HAP-1 (cell line): ENCODE data around the gene AGAP1.
"Not testable (repeated sequence)": the region's sequence is repeated elsewhere in the genome, so short reads cannot be mapped to it uniquely, and the experiment has no call there.

Source experiments
- DNase-seq, 2 experiments: peaks; one replicate each; pipeline ENCODE4 v3.0.0-alpha.2; 2016 to 2020; ENCODE audit warnings: low spot score in 2 of 2
- H3K27me3 ChIP-seq: fragments of 250-450 bp; sonication (Bioruptor Pico); 2 replicates; pipeline ENCODE4 v1.5.1; 2020; ENCODE audit warnings: low read depth, mild to moderate bottlenecking, moderate library complexity
- H3K36me3 ChIP-seq: fragments of 250-450 bp; sonication (Bioruptor Pico); replicated peaks from 2 replicates; pipeline ENCODE4 v1.5.1; 2020; ENCODE audit warnings: mild to moderate bottlenecking
- H3K4me1 ChIP-seq: fragments of 250-450 bp; sonication (Bioruptor Pico); 2 replicates; pipeline ENCODE4 v1.5.1; 2020; ENCODE audit warnings: mild to moderate bottlenecking
- H3K4me3 ChIP-seq: fragments of 250-450 bp; sonication (Bioruptor Pico); 2 replicates; pipeline ENCODE4 v1.5.1; 2020; ENCODE audit warnings: mild to moderate bottlenecking, moderate library complexity
- H3K9me3 ChIP-seq: fragments of 250-450 bp; sonication (Bioruptor Pico); 2 replicates; pipeline ENCODE4 v1.5.1; 2020; ENCODE audit warnings: mild to moderate bottlenecking, moderate library complexity
- in situ Hi-C: fragments of 300-500 bp; cut with MboI; formaldehyde crosslinking; loops from 3 replicates; pipeline ENCODE4 v1.14.3; 2020; ENCODE audit warnings: low sequenced_read_pairs, inconsistent platforms, mixed read lengths

The AGAP1 gene

DNA sequence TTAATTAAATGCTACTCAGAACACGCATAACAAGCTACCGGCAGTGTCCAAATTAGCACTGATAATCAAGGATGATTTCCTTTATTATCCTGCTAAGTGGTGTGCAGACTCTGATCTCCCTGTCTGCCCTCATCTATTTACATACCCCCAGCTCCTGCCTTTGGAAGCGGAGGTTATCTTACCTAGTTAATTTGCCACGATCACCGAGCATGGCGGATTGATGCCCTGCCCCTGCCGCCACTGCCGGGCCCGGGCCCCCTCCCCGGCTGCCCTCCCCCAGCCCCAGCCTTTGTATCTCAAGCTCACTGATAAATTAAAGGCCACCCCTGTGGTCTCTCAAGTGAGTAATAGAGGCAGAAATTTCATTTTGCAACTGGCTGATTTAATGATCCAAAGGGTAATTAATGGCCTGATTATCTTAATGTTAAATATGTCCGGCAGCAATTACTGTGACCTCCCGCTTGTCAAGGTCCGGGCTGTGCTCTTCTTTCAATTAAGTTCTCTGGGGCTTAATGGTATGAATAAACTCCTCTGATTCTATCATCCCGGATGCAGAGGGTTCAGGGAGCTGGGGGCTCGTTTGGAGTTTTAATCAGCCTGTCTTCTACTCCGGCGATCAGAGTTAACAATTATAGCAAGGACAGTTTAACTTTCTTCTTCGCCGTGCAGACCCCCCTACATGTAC is 560.9 kb downstream of the AGAP1 start:
- no peak for DNase-seq
- Histone ChIP-seq H3K4me1 (no peaks in the 10 kb centered on the region), H3K36me3 (no peaks in the 10 kb centered on the region), H3K27me3 (no peaks in the 10 kb centered on the region), H3K4me3 (no peak overlapping the region), H3K9me3 (no peaks in the 10 kb centered on the region)
- in situ Hi-C loops, result no loop called here

DNA sequence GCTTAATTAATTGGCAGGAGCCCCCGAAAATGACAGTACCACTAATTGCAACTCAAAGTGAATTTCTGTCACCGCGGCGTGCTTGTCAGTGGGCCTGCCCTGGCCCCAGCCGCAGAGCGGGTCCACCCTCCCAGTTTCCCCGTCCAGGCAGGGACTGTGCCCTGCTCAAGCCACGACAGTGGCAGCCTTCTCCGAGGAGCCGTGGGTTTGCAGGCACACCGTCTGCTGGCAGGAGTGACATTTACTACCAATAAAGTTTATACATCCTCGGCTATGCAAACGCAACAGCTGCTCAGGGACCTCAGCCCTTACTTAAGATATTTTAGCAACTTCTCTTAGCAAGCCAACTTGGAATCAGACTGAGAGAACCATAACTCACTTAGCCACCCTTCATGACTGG is 561.6 kb downstream of the AGAP1 start:
- H3K9me3 ChIP-seq, result no peaks in the 10 kb centered on the region
- no peak for DNase-seq
- H3K27me3 ChIP-seq, result no peaks in the 10 kb centered on the region
- no peaks in the 10 kb centered on the region for H3K4me1 ChIP-seq
- H3K36me3 ChIP-seq, result no peaks in the 10 kb centered on the region
- in situ Hi-C loops, result no loop called here
- H3K4me3 ChIP-seq, result no peak overlapping the region

DNA sequence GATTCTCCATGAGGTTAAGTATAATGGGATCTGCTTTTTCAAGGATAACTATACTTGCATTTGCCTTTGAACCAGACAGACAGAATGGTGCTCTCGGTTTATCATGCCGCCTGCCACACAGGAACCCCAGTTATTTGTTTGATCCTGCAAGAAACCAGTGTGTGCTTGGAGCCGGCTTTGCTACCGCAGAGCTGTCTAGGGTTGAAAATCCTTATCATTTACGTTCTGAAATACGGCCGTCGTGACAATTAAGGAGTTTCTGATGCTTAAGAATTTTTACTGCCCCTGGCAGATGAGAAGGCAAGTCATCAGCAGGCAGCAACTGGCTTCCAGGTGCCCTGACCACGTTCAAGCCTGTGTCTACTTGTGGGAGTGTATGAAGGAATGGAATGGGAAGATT is 562.3 kb downstream of the AGAP1 start:
- in situ Hi-C loops, result no loop called here
- Histone ChIP-seq H3K9me3 (no peaks in the 10 kb centered on the region), H3K4me1 (no peaks in the 10 kb centered on the region), H3K4me3 (no peak overlapping the region), H3K27me3 (no peaks in the 10 kb centered on the region), H3K36me3 (no peaks in the 10 kb centered on the region)
- no peak for DNase-seq

DNA sequence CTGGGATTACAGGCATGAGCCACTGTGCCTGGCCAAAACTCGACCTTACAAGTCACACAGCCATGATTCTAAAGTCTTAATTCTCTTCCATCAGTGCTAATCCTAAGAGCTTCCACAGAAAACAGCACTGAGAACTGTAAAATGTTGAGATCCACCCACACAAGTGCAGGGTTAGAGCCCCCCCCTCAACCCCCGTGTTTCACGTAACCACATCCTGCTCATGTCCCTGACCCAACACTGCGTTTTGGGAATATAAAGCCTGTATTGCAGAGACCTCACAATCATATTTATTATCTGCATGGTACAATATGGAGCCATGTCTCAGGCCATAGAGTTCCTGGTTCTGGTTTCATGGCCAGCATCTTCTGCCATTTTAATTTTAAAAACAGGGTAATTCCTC is 563.5 kb downstream of the AGAP1 start:
- no peaks in the 10 kb centered on the region for H3K9me3 ChIP-seq
- H3K4me1 ChIP-seq, result no peaks in the 10 kb centered on the region
- H3K4me3 ChIP-seq, result no peak overlapping the region
- H3K36me3 ChIP-seq, result no peaks in the 10 kb centered on the region
- no peak for DNase-seq
- in situ Hi-C loops, result no loop called here
- H3K27me3 ChIP-seq, result no peaks in the 10 kb centered on the region

DNA sequence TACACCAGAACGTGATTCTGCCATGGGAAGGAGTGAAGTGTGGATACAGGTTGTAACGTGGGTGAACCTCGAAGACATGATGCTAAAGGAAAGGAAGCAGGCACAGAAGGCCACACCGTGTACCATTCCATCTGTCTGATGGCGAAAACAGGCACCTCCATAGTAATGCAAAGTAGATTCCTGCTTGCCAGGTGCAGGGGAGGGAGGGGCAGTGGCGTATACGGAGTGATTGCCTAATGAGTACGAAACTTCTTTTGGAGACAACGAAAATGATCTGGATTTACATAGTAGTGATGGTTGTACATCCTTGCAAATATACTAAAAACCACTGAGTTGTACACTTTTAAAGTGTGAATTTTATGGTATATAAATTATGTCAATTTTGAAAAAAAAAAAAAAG is 567.7 kb downstream of the AGAP1 start:
- no peaks in the 10 kb centered on the region for H3K4me1 ChIP-seq
- H3K27me3 ChIP-seq, result no peaks in the 10 kb centered on the region
- no peaks in the 10 kb centered on the region for H3K36me3 ChIP-seq
- no peak overlapping the region for H3K4me3 ChIP-seq
- DNase-seq, result no peak
- no peaks in the 10 kb centered on the region for H3K9me3 ChIP-seq
- in situ Hi-C loops, result no loop called here

DNA sequence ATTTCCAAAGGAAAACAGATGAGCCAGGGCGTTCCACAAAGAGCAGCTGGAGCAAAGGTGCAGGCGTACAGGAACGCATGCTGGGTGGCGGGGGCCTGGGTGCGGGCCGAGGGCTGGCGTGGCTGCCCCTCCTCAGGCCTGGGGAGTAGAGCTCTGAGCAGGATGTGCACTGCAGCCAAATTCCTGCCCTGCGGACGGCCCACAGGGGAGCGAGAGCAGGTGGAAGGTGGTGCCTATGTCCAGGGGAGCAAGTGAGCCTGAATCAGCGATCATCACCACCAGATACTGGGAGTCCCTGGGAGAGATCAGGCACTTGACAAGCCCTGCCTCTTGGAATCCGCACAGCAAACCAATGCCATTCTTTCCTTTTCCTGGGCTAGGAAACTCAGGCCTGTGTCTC is 568.1 kb downstream of the AGAP1 start:
- in situ Hi-C loops, result no loop called here
- H3K9me3 ChIP-seq, result no peaks in the 10 kb centered on the region
- no peaks in the 10 kb centered on the region for H3K27me3 ChIP-seq
- no peaks in the 10 kb centered on the region for H3K4me1 ChIP-seq
- DNase-seq, result no peak
- no peaks in the 10 kb centered on the region for H3K36me3 ChIP-seq
- H3K4me3 ChIP-seq, result no peak overlapping the region

DNA sequence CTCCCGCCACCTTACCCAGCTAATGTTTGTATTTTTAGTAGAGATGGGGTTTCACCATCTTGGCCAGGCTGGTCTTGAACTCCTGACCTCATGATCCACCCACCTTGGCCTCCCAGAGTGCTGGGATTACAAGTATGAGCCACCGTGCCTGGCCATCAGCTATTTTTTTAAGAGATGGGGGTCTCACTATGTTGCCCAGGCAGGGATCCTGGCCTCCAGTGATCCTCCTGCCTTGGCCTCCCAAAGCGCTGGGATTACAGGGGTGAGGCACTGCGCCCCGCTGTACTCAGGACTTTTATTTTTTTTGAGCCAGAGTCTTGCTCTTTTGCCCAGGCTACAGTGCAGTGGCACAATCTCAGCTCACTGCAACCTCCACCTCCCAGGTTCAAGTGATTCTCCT is 569.0 kb downstream of the AGAP1 start:
- DNase-seq, H3K4me1 ChIP-seq, H3K27me3 ChIP-seq, H3K4me3 ChIP-seq, H3K36me3 ChIP-seq, in situ Hi-C loops, H3K9me3 ChIP-seq: not testable (repeated sequence)

DNA sequence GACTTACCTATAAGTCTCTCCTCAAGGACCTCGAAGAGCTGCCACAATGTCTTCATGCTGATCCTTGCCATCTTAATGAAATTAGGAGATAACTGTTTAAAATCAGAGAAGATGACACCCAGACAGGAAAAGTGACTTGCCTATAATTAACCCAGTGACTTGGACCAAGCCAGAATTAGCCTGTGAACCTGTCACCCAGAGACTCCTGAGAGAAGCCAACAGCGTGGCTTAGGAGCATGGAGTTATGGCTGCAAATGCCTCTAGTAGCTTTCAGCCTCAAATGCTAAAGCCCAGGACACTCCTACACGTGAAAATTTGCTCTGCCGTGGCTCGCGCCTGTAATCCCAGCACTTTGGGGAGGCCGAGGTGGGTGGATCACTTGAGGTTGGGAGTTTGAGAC is 570.2 kb downstream of the AGAP1 start:
- in situ Hi-C loops, result no loop called here

DNA sequence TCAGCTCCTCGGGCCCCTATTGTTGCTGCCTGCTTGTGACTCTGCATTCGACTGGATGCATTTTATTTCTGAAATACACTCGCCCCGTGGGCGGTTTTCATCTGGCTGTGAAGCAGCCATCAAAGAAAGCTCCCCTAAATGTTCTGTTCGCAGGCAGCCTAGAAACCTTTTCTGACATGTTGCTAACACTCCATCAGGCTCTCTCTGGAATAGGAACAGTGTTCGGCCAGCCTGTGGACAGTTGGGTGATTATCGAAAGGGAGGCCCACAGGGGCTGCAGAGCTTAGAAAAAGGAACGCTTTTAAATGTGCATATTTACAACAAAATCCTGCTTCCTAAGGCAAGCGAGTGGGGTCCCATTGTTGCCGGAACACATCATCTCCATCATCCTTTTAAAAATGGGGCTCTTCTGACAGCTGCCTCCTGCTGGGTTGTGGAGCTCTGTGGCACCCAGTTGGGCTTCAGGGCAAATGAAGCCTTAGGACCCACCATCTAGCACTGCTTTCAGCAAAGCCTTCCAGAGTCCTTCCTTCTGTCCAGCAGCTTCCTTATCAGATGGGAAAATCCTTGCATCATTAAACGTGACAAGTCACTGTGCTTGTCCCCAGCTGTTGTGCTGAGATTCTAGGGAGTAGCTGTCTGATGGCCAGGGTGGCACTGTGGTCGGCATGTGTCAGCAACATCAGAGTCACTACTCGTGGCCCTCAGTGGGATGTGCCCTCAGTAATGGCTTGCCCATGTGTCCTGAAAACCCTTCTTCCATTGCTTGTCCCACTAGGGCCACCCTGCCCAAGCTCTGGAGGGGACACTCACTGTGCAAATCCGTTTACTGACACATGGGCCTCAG is 571.7 kb downstream of the AGAP1 start:
- no peaks in the 10 kb centered on the region for H3K9me3 ChIP-seq
- in situ Hi-C loops, result no loop called here
- no peaks in the 10 kb centered on the region for H3K27me3 ChIP-seq
- H3K36me3 ChIP-seq, result no peaks in the 10 kb centered on the region
- no peak overlapping the region for H3K4me3 ChIP-seq
- H3K4me1 ChIP-seq, result no peaks in the 10 kb centered on the region
- no peak for DNase-seq

More for the DNA sequence above, 570.2 kb downstream of the AGAP1 start:
- no peak for DNase-seq
- H3K4me1 ChIP-seq, result no peaks in the 10 kb centered on the region
- no peaks in the 10 kb centered on the region for H3K9me3 ChIP-seq
- H3K27me3 ChIP-seq, result no peaks in the 10 kb centered on the region
- no peaks in the 10 kb centered on the region for H3K36me3 ChIP-seq
- no peak overlapping the region for H3K4me3 ChIP-seq

DNA sequence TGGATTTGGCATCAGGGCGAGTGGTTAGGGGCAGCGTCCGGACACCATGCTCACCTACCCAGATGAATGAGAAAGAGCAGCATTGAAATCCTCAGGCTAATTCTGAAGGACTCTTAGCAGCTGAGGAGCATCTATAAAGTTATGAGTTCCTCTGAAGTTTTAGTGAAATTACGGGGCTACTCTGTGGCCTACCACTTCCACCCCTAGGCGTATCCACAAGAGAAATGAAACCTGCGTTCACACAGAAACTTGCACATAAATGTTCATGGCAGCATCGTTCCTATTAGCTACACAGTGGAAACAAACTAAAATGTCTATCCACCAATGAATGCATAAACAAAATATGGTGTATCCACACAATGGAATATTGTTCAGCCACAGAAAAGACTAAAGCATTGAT is 576.4 kb downstream of the AGAP1 start:
- Histone ChIP-seq H3K9me3 (no peaks in the 10 kb centered on the region), H3K36me3 (no peaks in the 10 kb centered on the region), H3K4me3 (no peak overlapping the region), H3K4me1 (no peaks in the 10 kb centered on the region), H3K27me3 (no peaks in the 10 kb centered on the region)
- no peak for DNase-seq
- in situ Hi-C loops, result no loop called here

DNA sequence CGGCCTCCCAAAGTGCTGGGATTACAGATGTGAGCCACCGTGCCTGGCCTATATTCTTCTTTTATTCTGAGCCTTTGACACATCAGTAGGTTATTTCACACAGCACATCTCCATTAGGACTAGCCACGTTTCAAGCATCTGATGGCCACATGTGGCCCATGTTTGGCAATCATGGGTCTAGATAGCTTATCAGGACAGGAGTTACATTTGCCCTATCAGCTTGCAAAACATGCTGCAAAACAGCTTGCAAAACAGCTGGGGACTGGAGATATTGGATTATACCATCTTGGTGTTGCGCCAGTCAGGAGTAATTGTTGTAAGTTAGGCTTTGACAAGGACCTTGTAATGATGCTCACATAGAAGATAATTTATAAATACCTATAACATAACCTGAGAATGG is 579.4 kb downstream of the AGAP1 start:
- in situ Hi-C loops, result no loop called here
- no peaks in the 10 kb centered on the region for H3K27me3 ChIP-seq
- DNase-seq, result no peak
- H3K9me3 ChIP-seq, result no peaks in the 10 kb centered on the region
- H3K36me3 ChIP-seq, result no peaks in the 10 kb centered on the region
- no peak overlapping the region for H3K4me3 ChIP-seq
- no peaks in the 10 kb centered on the region for H3K4me1 ChIP-seq

DNA sequence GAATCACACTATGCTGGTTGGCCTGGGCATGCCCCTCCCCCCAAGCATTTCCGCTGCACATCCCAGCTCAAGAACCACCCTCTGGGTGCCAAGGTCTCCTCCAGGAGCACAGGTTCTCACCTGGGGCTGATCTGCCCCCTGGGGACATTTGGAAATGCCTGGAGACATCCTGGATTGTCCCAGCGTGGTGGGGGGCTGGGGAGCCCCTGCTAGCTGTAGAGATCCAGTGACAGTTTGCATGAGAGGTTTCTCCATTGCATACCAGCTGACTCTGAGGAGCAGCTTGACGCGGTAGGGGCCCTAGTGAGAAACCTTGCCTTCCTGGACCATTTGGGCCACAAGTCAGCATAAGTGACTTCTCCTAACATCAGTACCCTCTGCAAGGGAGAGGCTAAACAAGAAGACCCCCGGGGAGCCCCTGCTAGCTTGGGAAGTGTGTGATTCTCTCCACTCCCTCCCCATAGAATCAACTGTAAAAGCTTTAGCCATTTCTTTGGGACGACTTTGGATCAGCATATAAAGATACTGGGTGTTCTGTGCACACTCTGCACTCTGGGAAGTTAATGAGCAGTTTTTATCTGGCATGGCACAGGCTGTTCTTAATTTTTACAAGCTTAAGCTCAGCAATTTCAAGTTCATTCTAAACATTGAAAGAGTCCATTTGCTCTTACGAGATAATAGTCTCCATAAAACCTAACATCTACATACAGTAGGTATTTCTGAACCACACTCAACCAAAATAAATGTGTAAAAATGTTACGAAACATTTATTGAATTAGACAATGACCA is 580.2 kb downstream of the AGAP1 start:
- in situ Hi-C loops, result no loop called here
- no peak for DNase-seq
- no peaks in the 10 kb centered on the region for H3K36me3 ChIP-seq
- H3K4me1 ChIP-seq, result no peaks in the 10 kb centered on the region
- H3K27me3 ChIP-seq, result no peaks in the 10 kb centered on the region
- H3K4me3 ChIP-seq, result no peak overlapping the region
- H3K9me3 ChIP-seq, result no peaks in the 10 kb centered on the region

DNA sequence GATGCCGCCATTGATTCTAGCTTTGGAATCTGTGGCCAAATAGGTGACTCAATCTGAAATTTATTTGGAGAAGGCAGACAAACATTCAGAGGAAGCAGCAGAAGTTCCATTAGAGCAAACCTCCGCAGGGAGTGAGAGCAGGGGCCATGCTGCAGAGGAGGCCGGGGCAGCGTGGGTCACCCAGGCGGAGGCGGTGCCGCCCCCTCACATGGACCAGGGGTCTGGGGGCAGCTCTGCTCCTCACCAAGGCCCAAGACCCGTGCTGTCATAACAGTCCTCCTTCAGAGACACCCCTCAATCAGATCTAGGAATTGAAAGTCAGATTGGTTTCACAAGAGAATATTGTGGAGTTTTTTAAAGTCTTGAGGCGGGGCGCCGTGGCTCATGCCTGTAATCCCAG is 582.0 kb downstream of the AGAP1 start:
- in situ Hi-C loops, result no loop called here
- Histone ChIP-seq H3K27me3 (no peaks in the 10 kb centered on the region), H3K4me3 (no peak overlapping the region), H3K36me3 (no peaks in the 10 kb centered on the region), H3K4me1 (no peaks in the 10 kb centered on the region), H3K9me3 (no peaks in the 10 kb centered on the region)
- DNase-seq, result no peak
